Measurements from ENCODE around the gene COX4I2. TPM values are rescaled to one million over a fixed set of nuclear protein-coding genes. Genes with fewer than 3 reads are reported as not detected.

Gene COX4I2
- total RNA-seq, 4 donors from 2014 or later, result 2.1 to 14.2 (median 7.1) TPM

DNA sequence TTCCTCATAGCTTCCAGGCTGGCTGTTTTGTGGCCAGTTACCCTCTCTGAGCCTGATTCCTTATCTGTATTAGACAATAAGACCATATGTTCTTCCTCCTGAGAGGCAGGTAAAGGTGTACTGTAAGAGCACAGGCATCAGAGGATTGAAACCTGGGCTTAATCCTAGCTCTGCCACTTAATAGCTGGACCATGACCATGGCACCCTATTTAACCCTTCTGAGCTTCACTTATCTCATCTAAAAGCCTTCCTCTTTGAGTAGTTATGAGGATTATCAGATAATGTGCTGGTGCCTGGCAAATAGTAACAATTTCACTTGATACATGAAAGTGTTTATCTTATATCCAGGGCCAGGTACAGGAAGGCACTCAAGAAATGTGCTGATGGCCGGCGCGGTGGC lies 50.1 kb downstream of the COX4I2 start:
- H3K27me3 ChIP-seq, result no peaks in the 10 kb centered on the region
- no peak overlapping the region for H3K4me3 ChIP-seq
- no peak for DNase-seq (ENCODE audit: extremely low spot score)
- intact Hi-C loops (cut with DNase I), result no loop called here
- peaks cover 0 to 70% (median 25%) of the 10 kb centered on the region in 4 donors for H3K36me3 ChIP-seq
- no peaks in the 10 kb centered on the region for H3K9me3 ChIP-seq
- 97% methylated on average over 3 of the region's 3 CpGs for WGBS
- no peak for TF ChIP-seq EP300 (IDR thresholded peaks at IDR 0.05)
- TF ChIP-seq, protein P1, sequence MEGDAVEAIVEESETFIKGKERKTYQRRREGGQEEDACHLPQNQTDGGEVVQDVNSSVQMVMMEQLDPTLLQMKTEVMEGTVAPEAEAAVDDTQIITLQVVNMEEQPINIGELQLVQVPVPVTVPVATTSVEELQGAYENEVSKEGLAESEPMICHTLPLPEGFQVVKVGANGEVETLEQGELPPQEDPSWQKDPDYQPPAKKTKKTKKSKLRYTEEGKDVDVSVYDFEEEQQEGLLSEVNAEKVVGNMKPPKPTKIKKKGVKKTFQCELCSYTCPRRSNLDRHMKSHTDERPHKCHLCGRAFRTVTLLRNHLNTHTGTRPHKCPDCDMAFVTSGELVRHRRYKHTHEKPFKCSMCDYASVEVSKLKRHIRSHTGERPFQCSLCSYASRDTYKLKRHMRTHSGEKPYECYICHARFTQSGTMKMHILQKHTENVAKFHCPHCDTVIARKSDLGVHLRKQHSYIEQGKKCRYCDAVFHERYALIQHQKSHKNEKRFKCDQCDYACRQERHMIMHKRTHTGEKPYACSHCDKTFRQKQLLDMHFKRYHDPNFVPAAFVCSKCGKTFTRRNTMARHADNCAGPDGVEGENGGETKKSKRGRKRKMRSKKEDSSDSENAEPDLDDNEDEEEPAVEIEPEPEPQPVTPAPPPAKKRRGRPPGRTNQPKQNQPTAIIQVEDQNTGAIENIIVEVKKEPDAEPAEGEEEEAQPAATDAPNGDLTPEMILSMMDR (IDR thresholded peaks at IDR 0.05), result no peak
- no peak for TF ChIP-seq POLR2A (IDR thresholded peaks at IDR 0.05; ENCODE audit: low read depth)
- TF ChIP-seq POLR2AphosphoS5 (IDR thresholded peaks at IDR 0.05), result no peak
- H3K4me1 ChIP-seq, result peaks cover 45 to 65% (median 55%) of the 10 kb centered on the region in 4 donors
- no peak overlapping the region for H3K27ac ChIP-seq (replicated peaks in 1 of 4)

- DNase-seq (ENCODE audit: extremely low spot score), result no peak
- Histone ChIP-seq H3K9me3 (no peaks in the 10 kb centered on the region), H3K4me1 (peaks cover 41 to 66% (median 52%) of the 10 kb centered on the region in 4 donors), H3K4me3 (no peak overlapping the region), H3K36me3 (peaks cover 4 to 81% (median 26%) of the 10 kb centered on the region in 4 donors), H3K27ac (replicated peaks in 1 of 4) (no peak overlapping the region), H3K27me3 (no peaks in the 10 kb centered on the region)
- intact Hi-C loops (cut with DNase I), result no loop called here
- no peak for TF ChIP-seq POLR2AphosphoS5 (IDR thresholded peaks at IDR 0.05)
- no peak for TF ChIP-seq POLR2A (IDR thresholded peaks at IDR 0.05; ENCODE audit: low read depth)
- no peak for TF ChIP-seq EP300 (IDR thresholded peaks at IDR 0.05)
- TF ChIP-seq, protein P1 (IDR thresholded peaks at IDR 0.05), result no peak
- WGBS, result 94% methylated on average over 5 of the region's 5 CpGs
Observed at GRCh38 chr20:31689141-31689540, 51.4 kb downstream of the COX4I2 start.

DNA sequence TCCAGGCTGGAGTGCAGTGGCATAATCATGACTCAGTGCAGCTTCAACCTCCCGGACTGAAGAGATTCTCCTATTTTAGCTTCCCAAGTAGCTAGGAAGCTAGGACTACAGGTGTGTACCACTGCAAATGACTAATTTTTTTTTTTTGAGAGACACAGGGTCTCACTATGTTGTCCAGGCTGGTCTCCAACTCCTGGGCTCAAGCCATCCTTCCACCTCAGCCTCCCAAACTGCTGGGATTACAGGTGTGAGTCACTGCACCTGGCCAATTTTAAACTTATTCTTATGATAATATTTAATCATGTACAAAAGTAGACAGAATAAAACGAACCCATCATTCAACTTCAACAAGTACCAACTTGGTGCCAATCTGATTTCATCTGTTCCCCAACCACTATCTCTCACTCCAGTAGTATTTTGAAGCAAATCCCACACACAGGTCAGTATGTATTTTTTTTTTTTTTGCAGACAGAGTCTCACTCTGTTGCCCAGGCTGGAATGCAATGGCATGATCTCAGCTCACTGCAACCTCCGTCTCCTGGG lies 52.5 kb downstream of the COX4I2 start:
- intact Hi-C loops (cut with DNase I), result no loop called here
- Histone ChIP-seq H3K27me3 (no peaks in the 10 kb centered on the region), H3K9me3 (no peaks in the 10 kb centered on the region), H3K36me3 (peaks cover 4 to 76% (median 24%) of the 10 kb centered on the region in 4 donors), H3K4me1 (peaks cover 41 to 66% (median 53%) of the 10 kb centered on the region in 4 donors), H3K4me3 (no peak overlapping the region), H3K27ac (replicated peaks in 1 of 4) (no peak overlapping the region)
- 97% methylated on average over 3 of the region's 3 CpGs for WGBS
- DNase-seq (ENCODE audit: extremely low spot score), result no peak
- TF ChIP-seq POLR2A (IDR thresholded peaks at IDR 0.05; ENCODE audit: low read depth) (no peak), POLR2AphosphoS5 (IDR thresholded peaks at IDR 0.05) (no peak), EP300 (IDR thresholded peaks at IDR 0.05) (no peak)
- TF ChIP-seq, protein P1 (IDR thresholded peaks at IDR 0.05), result no peak

- WGBS, result 62% methylated on average over 1 of the region's 1 CpG
- Histone ChIP-seq H3K36me3 (peaks cover 4 to 82% (median 30%) of the 10 kb centered on the region in 4 donors), H3K27ac (replicated peaks in 1 of 4) (no peak overlapping the region), H3K27me3 (no peaks in the 10 kb centered on the region), H3K4me3 (no peak overlapping the region), H3K9me3 (no peaks in the 10 kb centered on the region), H3K4me1 (peaks cover 44 to 65% (median 58%) of the 10 kb centered on the region in 4 donors)
- no peak for TF ChIP-seq EP300 (IDR thresholded peaks at IDR 0.05)
- TF ChIP-seq POLR2AphosphoS5 (IDR thresholded peaks at IDR 0.05), result no peak
- no peak for TF ChIP-seq POLR2A (IDR thresholded peaks at IDR 0.05; ENCODE audit: low read depth)
- TF ChIP-seq, protein P1 (IDR thresholded peaks at IDR 0.05), result no peak
- intact Hi-C loops (cut with DNase I), result no loop called here
- no peak for DNase-seq (ENCODE audit: extremely low spot score)
Observed at GRCh38 chr20:31691646-31692275, 54.0 kb downstream of the COX4I2 start.

Data from esophagus muscularis mucosa (tissue), 4 donors.